IMR-90 (cell line): ENCODE data around the gene PGBD5. TPM values are rescaled to one million over a fixed set of nuclear protein-coding genes. Genes with fewer than 3 reads are reported as not detected.

Experiments
- ATAC-seq: fragments of 200-7000 bp; cut with Tn5 transposase; 2 replicates; pipeline ENCODE4 v1.9.1; 2020; ENCODE audit warnings: low read depth, mild to moderate bottlenecking, moderate library complexity
- BruUV-seq: library from RNA; stranded (reverse); fragments of 400-500 nt; replicated peaks from 2 replicates; lab custom pipeline; 2021; lab: Mats Ljungman, UMichigan
- CTCF ChIA-PET: fragments of 300-600 bp; formaldehyde crosslinking; extraction: SDS; loops from one replicate; lab custom pipeline; 2021; ENCODE audit warnings: antibody characterized with exemption; lab: Yijun Ruan, JAX
- POLR2A ChIA-PET: fragments of 300-600 bp; sonication (Branson Sonifier 250); formaldehyde crosslinking; loops from one replicate; lab custom pipeline; 2022; ENCODE audit warnings: antibody characterized with exemption; ENCODE audit not compliant: unreplicated experiment; lab: Charles Lee
- DNase-seq: peaks from one replicate; pipeline ENCODE4 v3.0.0; 2013
- H2AFZ ChIP-seq: replicated peaks from 2 replicates; pipeline ENCODE3; 2013; ENCODE audit warnings: low read length, mild to moderate bottlenecking; ENCODE audit not compliant: poor library complexity
- H2AK5ac ChIP-seq: 2 replicates; pipeline ENCODE4 v1.6.1; 2013; ENCODE audit warnings: low read depth, low read length, inconsistent platforms
- H2AK9ac ChIP-seq: replicated peaks from 2 replicates; pipeline ENCODE3; 2013; ENCODE audit warnings: mild to moderate bottlenecking, low read depth, low read length, moderate library complexity; ENCODE audit not compliant: poor library complexity
- H2BK120ac ChIP-seq: 2 replicates; pipeline ENCODE4 v1.6.1; 2013; ENCODE audit warnings: low read depth, low read length, inconsistent platforms
- H2BK15ac ChIP-seq: 3 replicates; pipeline ENCODE4 v1.6.1; 2013; ENCODE audit warnings: low read depth, low read length, inconsistent platforms
- H2BK20ac ChIP-seq: 2 replicates; pipeline ENCODE4 v1.6.1; 2013; ENCODE audit warnings: low read depth, mild to moderate bottlenecking, inconsistent platforms, low read length, moderate library complexity
- H2BK5ac ChIP-seq: 2 replicates; pipeline ENCODE4 v1.6.1; 2013; ENCODE audit warnings: mild to moderate bottlenecking, low read depth, low read length, inconsistent platforms; ENCODE audit not compliant: poor library complexity, severe bottlenecking
- H3K14ac ChIP-seq: replicated peaks from 2 replicates; pipeline ENCODE4 v1.6.1; 2013; ENCODE audit warnings: low read depth, low read length, inconsistent platforms
- H3K18ac ChIP-seq: 2 replicates; pipeline ENCODE4 v1.6.1; 2013; ENCODE audit warnings: low read depth, low read length, control low read depth
- H3K23ac ChIP-seq: 2 replicates; pipeline ENCODE4 v1.6.1; 2013; ENCODE audit warnings: low read depth, low read length, inconsistent platforms
- H3K27ac ChIP-seq: 2 replicates; pipeline ENCODE4 v1.5.1; 2013; ENCODE audit warnings: mild to moderate bottlenecking, control low read depth, low read length; ENCODE audit not compliant: insufficient read depth
- H3K27me3 ChIP-seq: 2 replicates; pipeline ENCODE4 v1.6.1; 2013; ENCODE audit warnings: low read length; ENCODE audit not compliant: control insufficient read depth, insufficient read depth
- H3K36me3 ChIP-seq: 2 replicates; pipeline ENCODE4 v1.6.1; 2013; ENCODE audit warnings: low read length, mixed read lengths; ENCODE audit not compliant: control insufficient read depth, insufficient read depth
- H3K4ac ChIP-seq: 2 replicates; pipeline ENCODE4 v1.6.1; 2013; ENCODE audit warnings: low read depth, low read length, inconsistent platforms
- H3K4me1 ChIP-seq: 2 replicates; pipeline ENCODE4 v1.6.1; 2013; ENCODE audit warnings: low read length, mixed read lengths; ENCODE audit not compliant: control insufficient read depth, insufficient read depth
- H3K4me2 ChIP-seq: 2 replicates; pipeline ENCODE4 v1.6.1; 2013; ENCODE audit warnings: low read depth, mild to moderate bottlenecking, control low read depth, low read length, moderate library complexity
- H3K4me3 ChIP-seq: 2 replicates; pipeline ENCODE4 v1.5.1; 2013; ENCODE audit warnings: low read depth, mild to moderate bottlenecking, control low read depth, low read length, moderate library complexity; ENCODE audit not compliant: insufficient read depth
- H3K56ac ChIP-seq: 2 replicates; pipeline ENCODE4 v1.6.1; 2013; ENCODE audit warnings: low read length, inconsistent platforms; ENCODE audit not compliant: insufficient read depth; ENCODE audit errors: extremely low read depth
- H3K79me1 ChIP-seq, 2 experiments: 2 replicates each; pipeline ENCODE4 v1.6.1; 2013; ENCODE audit warnings: low read length in 2 of 2, inconsistent platforms in 1 of 2, low read depth in 1 of 2
- H3K9ac ChIP-seq: 2 replicates; pipeline ENCODE4 v1.6.1; 2013; ENCODE audit warnings: low read depth, low read length, control low read depth
- H3K9me1 ChIP-seq: 2 replicates; pipeline ENCODE4 v1.6.1; 2013; ENCODE audit warnings: low read length, inconsistent platforms; ENCODE audit not compliant: insufficient read depth
- H3K9me3 ChIP-seq: 2 replicates; pipeline ENCODE4 v1.6.1; 2013; ENCODE audit warnings: low read length; ENCODE audit not compliant: control insufficient read depth, insufficient read depth
- H4K20me1 ChIP-seq: 2 replicates; pipeline ENCODE4 v1.6.1; 2013; ENCODE audit warnings: low read length, inconsistent platforms; ENCODE audit not compliant: insufficient read depth
- H4K5ac ChIP-seq: 2 replicates; pipeline ENCODE4 v1.6.1; 2013; ENCODE audit warnings: mild to moderate bottlenecking, low read depth, low read length, control low read depth
- H4K8ac ChIP-seq, 2 experiments: 2 replicates each; pipeline ENCODE4 v1.6.1; 2013; ENCODE audit warnings: low read depth in 2 of 2, low read length in 2 of 2, control low read depth in 1 of 2, inconsistent platforms in 1 of 2
- H4K91ac ChIP-seq: 2 replicates; pipeline ENCODE4 v1.6.1; 2013; ENCODE audit warnings: low read depth, low read length, inconsistent platforms; ENCODE audit not compliant: insufficient read depth
- BHLHE40 ChIP-seq: fragments of 150-350 bp; IDR thresholded peaks from 2 replicates; pipeline ENCODE4 v1.6.1; 2016; ENCODE audit warnings: mild to moderate bottlenecking, low read depth, low read length
- CHD1 ChIP-seq: IDR thresholded peaks from 2 replicates; pipeline ENCODE4 v1.6.1; 2012; ENCODE audit warnings: low read depth, low read length, improper control_type of control experiment
- FOS ChIP-seq: fragments of 150-350 bp; IDR thresholded peaks from 2 replicates; pipeline ENCODE4 v1.6.1; 2016; ENCODE audit warnings: low read depth, low read length
- MAZ ChIP-seq: IDR thresholded peaks from 2 replicates; pipeline ENCODE4 v1.6.1; 2012; ENCODE audit warnings: low read depth, mild to moderate bottlenecking, low read length, improper control_type of control experiment, moderate library complexity, borderline replicate concordance
- MXI1 ChIP-seq: IDR thresholded peaks from 2 replicates; pipeline ENCODE4 v1.6.1; 2012; ENCODE audit warnings: low read depth, mild to moderate bottlenecking, low read length, moderate library complexity, borderline replicate concordance
- NFE2L2 ChIP-seq: fragments of 150-350 bp; IDR thresholded peaks from 2 replicates; pipeline ENCODE4 v1.6.1; 2016; ENCODE audit warnings: low read depth, mild to moderate bottlenecking, low read length
- POLR2A ChIP-seq: IDR thresholded peaks from 2 replicates; pipeline ENCODE4 v1.6.1; 2012; ENCODE audit warnings: mild to moderate bottlenecking, low read depth, low read length
- RAD21 ChIP-seq: IDR thresholded peaks from 2 replicates; pipeline ENCODE4 v1.6.1; 2012; ENCODE audit warnings: low read length, improper control_type of control experiment
- RCOR1 ChIP-seq: IDR thresholded peaks from 2 replicates; pipeline ENCODE4 v1.6.1; 2012; ENCODE audit warnings: mild to moderate bottlenecking, low read length, improper control_type of control experiment; ENCODE audit not compliant: insufficient replicate concordance
- RFX5 ChIP-seq: IDR thresholded peaks from 2 replicates; pipeline ENCODE4 v1.8.0; 2012; ENCODE audit warnings: low read depth, mild to moderate bottlenecking, low read length, moderate library complexity
- SMC3 ChIP-seq: fragments of 150-350 bp; IDR thresholded peaks from 2 replicates; pipeline ENCODE4 v1.6.1; 2016; ENCODE audit warnings: low read depth, mild to moderate bottlenecking, antibody characterized with exemption, low read length, moderate library complexity
- WGBS, 2 experiments: methylation state at CpG; one replicate each; pipeline versions ENCODE4 v1.1.5 to v1.1.7; 2013; ENCODE audit warnings: missing lambda C conversion rate in 2 of 2; ENCODE audit not compliant: insufficient read length in 1 of 2; ENCODE audit errors: extremely low coverage in 2 of 2; 5-methylcytosine and 5-hydroxymethylcytosine counted together
- dilution Hi-C: fragments of 300-500 bp; cut with HindIII; formaldehyde crosslinking; loops from one replicate; pipeline ENCODE4 v1.14.3; 2018; ENCODE audit warnings: low sequenced_read_pairs; ENCODE audit not compliant: unreplicated experiment
- in situ Hi-C: fragments of 300-500 bp; cut with MboI; formaldehyde crosslinking; loops from 3 replicates; pipeline ENCODE4 v1.14.3; 2019; ENCODE audit warnings: low sequenced_read_pairs, inconsistent platforms, mixed read lengths
- intact Hi-C: fragments of 100-400 bp; cut with micrococcal nuclease; formaldehyde crosslinking; loops from 2 replicates; pipeline ENCODE4 v1.10.0; 2022
- polyA plus RNA-seq, 3 experiments: library from polyadenylated mRNA; depleted of rRNA; stranded (reverse); fragments of >200 nt; gene quantifications; 2 replicates each; pipeline ENCODE4 v1.2.3, GENCODE V29; 2012; ENCODE audit warnings: low replicate concordance in 1 of 3
- total RNA-seq: library from RNA; depleted of rRNA; stranded (reverse); fragments of >200 nt; gene quantifications from 2 replicates; pipeline ENCODE4 v1.2.3, GENCODE V29; 2012
- TF ChIP-seq, protein P1 (sequence below): conservative IDR thresholded peaks from 2 replicates; pipeline ENCODE4 v1.5.1; 2012; ENCODE audit warnings: mild to moderate bottlenecking, low read depth, low read length, improper control_type of control experiment
- TF ChIP-seq, protein P2 (sequence below): fragments of 150-350 bp; IDR thresholded peaks from 2 replicates; pipeline ENCODE4 v1.6.1; 2016; ENCODE audit warnings: low read depth, mild to moderate bottlenecking, low read length, moderate library complexity, borderline replicate concordance
- TF ChIP-seq, protein P3 (sequence below): fragments of 150-350 bp; IDR thresholded peaks from 2 replicates; pipeline ENCODE4 v1.6.1; 2017; ENCODE audit warnings: mild to moderate bottlenecking, antibody characterized with exemption, low read length, low read depth

Gene PGBD5
- total and polyA plus RNA-seq, 2 of the 4 experiments (the other 2 are of a cell fraction) = 0.18 to 0.36 TPM

DNA sequence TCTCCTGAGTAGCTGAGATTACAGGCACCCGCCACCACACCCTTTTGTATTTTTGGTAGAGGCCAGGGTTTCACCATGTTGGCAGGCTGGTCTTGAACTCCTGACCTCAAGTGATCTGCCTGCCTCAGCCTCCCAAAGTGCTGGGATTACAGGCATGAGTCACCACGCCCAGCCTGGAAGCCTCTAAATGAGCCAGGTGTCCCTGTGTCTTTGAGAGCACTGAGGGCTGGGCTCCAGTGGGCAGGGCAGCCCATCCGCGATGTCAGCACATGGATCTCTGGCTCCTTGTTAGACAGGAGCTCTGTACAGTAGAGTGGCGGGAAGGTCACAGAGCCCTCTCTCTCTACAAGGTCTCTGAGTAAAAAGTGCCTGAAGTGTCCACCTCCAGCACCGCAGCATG is 124.3 kb downstream of the PGBD5 start:
- 87% methylated on average over 2 of the region's 6 CpGs; no CpG with 5 or more reads in 1 of the 2 experiments for WGBS, 2 experiments
- H2BK15ac ChIP-seq = no peak overlapping the region
- intact Hi-C loops = no loop called here
- no peak for ATAC-seq
- no peak overlapping the region for H4K8ac ChIP-seq
- H3K4ac ChIP-seq = no peak overlapping the region
- H3K18ac ChIP-seq = no peak overlapping the region
- TF ChIP-seq POLR2A (no peak), MXI1 (no peak), RFX5 (no peak), BHLHE40 (no peak), RAD21 (no peak), CHD1 (no peak), NFE2L2 (no peak), SMC3 (no peak), RCOR1 (no peak), FOS (no peak), MAZ (no peak)
- TF ChIP-seq, protein P1, sequence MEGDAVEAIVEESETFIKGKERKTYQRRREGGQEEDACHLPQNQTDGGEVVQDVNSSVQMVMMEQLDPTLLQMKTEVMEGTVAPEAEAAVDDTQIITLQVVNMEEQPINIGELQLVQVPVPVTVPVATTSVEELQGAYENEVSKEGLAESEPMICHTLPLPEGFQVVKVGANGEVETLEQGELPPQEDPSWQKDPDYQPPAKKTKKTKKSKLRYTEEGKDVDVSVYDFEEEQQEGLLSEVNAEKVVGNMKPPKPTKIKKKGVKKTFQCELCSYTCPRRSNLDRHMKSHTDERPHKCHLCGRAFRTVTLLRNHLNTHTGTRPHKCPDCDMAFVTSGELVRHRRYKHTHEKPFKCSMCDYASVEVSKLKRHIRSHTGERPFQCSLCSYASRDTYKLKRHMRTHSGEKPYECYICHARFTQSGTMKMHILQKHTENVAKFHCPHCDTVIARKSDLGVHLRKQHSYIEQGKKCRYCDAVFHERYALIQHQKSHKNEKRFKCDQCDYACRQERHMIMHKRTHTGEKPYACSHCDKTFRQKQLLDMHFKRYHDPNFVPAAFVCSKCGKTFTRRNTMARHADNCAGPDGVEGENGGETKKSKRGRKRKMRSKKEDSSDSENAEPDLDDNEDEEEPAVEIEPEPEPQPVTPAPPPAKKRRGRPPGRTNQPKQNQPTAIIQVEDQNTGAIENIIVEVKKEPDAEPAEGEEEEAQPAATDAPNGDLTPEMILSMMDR = no peak
- TF ChIP-seq, protein P2, sequence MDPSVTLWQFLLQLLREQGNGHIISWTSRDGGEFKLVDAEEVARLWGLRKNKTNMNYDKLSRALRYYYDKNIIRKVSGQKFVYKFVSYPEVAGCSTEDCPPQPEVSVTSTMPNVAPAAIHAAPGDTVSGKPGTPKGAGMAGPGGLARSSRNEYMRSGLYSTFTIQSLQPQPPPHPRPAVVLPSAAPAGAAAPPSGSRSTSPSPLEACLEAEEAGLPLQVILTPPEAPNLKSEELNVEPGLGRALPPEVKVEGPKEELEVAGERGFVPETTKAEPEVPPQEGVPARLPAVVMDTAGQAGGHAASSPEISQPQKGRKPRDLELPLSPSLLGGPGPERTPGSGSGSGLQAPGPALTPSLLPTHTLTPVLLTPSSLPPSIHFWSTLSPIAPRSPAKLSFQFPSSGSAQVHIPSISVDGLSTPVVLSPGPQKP = no peak
- TF ChIP-seq, protein P3, sequence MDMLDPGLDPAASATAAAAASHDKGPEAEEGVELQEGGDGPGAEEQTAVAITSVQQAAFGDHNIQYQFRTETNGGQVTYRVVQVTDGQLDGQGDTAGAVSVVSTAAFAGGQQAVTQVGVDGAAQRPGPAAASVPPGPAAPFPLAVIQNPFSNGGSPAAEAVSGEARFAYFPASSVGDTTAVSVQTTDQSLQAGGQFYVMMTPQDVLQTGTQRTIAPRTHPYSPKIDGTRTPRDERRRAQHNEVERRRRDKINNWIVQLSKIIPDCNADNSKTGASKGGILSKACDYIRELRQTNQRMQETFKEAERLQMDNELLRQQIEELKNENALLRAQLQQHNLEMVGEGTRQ = no peak
- no peak overlapping the region for H4K91ac ChIP-seq
- POLR2A ChIA-PET = no interaction called here
- no peaks in the 10 kb centered on the region for H3K9me1 ChIP-seq
- H2AK9ac ChIP-seq = no peak overlapping the region
- H2AFZ ChIP-seq = no peak overlapping the region
- CTCF ChIA-PET = interaction anchor here (1.1 kb wide), 1 partner anchor 14 kb away, joined by 4 read pairs; no protein-coding TSS in a partner anchor
- no peaks in the 10 kb centered on the region for H3K4me1 ChIP-seq
- peaks cover 2% of the 10 kb centered on the region for H3K27me3 ChIP-seq
- in situ Hi-C loops = loop anchor here (25.0 kb wide), 1 partner anchor 1040 kb away; the partner anchor contains the start of gene RAB4A
- no peak overlapping the region for H2BK5ac ChIP-seq
- no peaks in the 10 kb centered on the region for H3K9me3 ChIP-seq
- no peak overlapping the region for H3K9ac ChIP-seq
- H3K79me1 ChIP-seq = no peaks in the 10 kb centered on the region
- H2AK5ac ChIP-seq = no peak overlapping the region
- H3K23ac ChIP-seq = no peak overlapping the region
- no peak overlapping the region for H2BK20ac ChIP-seq
- DNase-seq = no peak
- H3K27ac ChIP-seq = no peak overlapping the region
- H3K4me3 ChIP-seq = no peak overlapping the region
- dilution Hi-C loops = no loop called here
- no peaks in the 10 kb centered on the region for H3K36me3 ChIP-seq
- H4K20me1 ChIP-seq = no peaks in the 10 kb centered on the region
- no peak overlapping the region for H4K5ac ChIP-seq
- H3K56ac ChIP-seq = no peak overlapping the region
- H3K14ac ChIP-seq = no peak overlapping the region
- no TSS peak for BruUV-seq
- H2BK120ac ChIP-seq = no peak overlapping the region
- no peak overlapping the region for H3K4me2 ChIP-seq
